Activated CD4-positive, alpha-beta T cell treated with anti-CD3 and anti-CD28 coated beads, Interleukin-2, amount 50 U/mL, for 24 hours (primary cell): Measurements from ENCODE around the gene TRPV5.

Experiments
- DNase-seq, 2 donors: peaks; one replicate each; pipeline ENCODE4 v3.0.0-alpha.2; 2020; ENCODE audit warnings: low read depth in 1 of 2, low spot score in 1 of 2

The TRPV5 gene

DNA sequence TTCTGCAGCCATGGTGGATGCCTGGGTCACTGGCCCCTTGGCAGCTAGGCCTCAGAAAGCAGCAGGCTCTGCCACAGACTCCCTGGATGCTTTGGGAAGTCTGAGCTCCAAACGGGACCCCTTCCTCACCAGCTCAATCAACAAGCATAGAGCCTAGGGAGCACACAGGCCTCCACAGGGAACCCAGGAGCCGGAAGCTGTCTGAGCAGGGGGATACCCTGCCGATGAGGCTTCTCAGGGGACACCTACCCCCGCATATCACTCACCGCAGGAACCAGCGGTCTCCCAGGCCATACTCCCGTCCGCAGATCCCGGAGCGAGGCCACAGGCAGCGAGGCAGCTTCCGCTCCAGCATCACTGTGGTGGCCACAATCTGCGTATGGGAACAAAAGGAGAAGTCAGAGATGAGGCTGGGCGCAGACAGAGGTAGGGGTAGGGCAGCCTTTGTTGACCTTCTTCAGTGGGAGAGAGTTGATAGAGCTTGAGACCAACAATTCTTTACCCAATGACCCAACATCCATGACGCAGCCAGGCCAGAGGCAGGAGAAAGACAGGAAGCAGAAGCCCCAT lies 61.4 kb downstream of the TRPV5 start:
- DNase-seq, result no peak

DNA sequence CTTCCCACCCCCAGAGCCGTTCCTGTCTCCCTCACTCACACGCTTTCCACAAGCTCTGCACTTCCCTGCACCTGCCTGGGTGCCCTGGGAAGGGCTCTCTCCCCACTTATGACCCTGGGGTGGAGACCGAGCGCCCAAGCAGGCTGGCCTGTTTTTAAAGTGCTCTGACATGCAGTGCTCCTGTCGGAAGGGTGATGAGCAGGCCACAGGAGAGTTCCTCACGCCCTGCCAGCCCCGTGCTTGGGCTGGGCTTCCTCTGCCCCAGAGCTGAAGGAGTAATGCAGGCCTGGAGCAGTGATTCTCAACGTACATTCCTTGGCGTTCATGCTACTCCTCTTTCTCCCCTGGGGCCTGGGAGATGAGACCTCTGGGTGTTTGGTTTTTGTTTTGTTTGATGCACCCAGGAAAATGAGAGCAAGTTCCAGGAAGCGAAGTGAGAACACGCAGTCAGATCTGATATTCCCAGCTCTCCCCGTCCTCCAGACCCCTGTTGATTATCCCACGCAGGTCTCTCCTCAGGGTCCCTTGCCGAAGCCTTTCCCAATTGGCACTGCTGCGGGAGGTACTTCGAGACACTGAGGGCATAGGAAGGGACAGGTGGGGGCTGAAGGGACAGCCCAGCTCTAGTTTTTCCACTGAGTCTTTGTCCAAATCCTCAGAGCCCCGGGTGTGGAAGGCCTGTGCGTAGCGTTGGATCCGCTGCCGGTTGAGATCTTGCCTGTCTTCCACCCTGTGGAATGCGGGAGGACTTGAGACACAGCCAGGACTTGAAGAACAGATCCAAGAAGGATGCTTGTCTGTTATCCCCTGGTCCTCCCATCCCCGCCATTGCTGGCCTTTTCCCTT lies 62.1 kb downstream of the TRPV5 start:
- no peak for DNase-seq

DNA sequence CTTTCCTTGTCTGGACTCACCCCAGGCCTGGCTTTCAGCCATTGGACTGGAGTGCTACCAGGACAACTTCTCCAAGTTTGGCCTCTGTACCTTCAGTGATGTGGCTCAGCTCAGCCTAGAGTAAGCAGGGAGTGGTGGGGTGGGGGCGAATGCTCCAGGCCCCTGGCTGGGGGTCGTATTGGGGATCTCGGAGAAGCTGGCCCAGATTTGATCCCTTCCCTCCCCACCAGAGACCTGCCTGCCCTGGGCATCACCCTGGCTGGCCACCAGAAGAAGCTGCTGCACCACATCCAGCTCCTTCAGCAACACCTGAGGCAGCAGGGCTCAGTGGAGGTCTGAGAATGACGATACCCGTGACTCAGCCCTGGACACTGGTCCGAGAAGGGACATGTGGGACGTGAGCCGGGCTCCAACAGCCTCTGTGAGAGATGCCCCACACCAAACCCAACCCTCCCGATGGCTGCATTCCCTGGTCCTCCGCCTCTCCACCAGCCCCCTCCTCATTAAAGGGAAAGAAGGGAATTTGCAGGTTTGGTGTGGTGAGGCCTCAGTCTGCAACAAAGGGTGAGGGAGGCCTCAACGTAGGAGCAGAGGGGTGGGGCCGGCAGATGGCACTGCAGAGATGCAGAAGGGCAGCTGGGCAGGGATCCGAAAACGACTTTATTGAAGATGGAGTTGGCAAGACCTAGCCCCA lies 62.8 kb downstream of the TRPV5 start:
- DNase-seq, result no peak

DNA sequence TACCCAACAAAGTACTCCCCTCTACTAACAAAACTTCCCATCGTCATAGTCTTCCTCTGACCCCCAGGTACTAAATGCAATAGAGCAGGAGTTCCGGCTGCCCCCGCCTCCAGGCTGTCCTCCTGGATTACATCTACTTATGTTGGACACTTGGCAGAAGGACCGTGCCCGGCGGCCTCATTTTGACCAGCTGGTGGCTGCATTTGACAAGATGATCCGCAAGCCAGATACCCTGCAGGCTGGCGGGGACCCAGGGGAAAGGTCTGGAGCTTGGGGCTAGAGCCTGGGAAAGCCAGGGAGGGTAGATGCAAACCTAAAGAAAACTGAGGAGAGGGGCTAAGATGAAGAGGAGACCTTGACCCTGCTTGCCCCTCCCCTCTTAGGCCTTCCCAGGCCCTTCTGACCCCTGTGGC lies 63.4 kb downstream of the TRPV5 start:
- DNase-seq, result no peak

DNA sequence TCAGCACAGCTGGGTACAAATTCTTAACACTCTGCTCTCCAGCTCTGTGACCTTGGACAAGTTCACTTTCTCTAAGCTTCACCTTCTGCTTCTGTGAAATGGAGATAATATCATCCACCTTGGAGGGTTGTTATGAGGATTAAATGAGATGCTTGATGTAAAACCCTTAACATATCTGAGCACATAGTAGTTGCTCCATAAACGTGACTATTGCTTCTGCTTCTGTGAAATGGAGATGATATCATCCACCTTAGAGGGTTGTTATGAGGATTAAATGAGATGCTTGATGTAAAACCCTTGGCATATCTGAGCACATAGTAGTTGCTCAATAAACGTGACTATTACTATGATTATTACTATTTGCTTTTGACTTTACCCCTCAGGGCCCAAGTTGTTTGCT lies 64.1 kb downstream of the TRPV5 start:
- no peak for DNase-seq

DNA sequence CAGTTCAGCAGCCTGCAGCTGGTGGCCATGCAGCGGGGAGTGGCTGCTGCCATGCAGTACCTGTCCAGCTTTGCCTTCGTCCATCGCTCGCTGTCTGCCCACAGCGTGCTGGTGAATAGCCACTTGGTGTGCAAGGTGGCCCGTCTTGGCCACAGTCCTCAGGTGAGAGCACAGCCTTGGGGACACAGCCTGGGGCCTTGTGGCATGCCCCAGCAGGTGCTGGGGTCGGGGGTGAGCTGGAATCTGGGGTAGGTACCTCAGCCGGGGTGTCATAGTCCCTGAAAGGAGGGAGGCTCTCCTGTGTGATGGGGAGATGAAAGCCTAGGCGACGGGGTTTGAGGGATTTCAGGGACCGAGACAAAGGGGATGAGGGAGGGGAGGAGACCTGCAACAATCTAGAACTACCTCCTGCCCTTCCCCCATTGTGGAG lies 64.5 kb downstream of the TRPV5 start:
- no peak for DNase-seq

DNA sequence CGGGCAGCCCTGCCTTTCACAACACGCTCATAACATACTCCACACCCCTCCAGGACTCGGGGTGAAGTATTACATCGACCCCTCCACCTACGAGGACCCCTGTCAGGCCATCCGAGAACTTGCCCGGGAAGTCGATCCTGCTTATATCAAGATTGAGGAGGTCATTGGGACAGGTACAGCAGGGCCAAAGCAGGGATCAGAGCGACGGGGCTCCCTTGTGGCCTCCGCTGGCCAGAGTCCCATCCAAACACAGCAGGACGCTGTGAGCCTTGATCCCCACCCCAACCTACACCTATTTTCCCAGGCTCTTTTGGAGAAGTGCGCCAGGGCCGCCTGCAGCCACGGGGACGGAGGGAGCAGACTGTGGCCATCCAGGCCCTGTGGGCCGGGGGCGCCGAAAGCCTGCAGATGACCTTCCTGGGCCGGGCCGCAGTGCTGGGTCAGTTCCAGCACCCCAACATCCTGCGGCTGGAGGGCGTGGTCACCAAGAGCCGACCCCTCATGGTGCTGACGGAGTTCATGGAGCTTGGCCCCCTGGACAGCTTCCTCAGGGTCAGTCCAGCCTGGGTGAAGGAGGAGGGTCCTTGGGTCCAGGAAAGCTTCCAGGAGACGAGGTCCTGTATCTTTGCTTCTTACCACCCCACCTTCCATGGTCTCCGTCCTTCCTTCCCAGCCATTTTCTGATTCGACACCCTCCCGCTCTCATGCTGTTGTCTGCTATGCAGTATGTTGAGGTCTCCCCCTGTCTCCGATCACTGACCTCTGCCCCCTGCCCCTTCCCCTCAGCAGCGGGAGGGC lies 65.2 kb downstream of the TRPV5 start:
- no peak for DNase-seq

DNA sequence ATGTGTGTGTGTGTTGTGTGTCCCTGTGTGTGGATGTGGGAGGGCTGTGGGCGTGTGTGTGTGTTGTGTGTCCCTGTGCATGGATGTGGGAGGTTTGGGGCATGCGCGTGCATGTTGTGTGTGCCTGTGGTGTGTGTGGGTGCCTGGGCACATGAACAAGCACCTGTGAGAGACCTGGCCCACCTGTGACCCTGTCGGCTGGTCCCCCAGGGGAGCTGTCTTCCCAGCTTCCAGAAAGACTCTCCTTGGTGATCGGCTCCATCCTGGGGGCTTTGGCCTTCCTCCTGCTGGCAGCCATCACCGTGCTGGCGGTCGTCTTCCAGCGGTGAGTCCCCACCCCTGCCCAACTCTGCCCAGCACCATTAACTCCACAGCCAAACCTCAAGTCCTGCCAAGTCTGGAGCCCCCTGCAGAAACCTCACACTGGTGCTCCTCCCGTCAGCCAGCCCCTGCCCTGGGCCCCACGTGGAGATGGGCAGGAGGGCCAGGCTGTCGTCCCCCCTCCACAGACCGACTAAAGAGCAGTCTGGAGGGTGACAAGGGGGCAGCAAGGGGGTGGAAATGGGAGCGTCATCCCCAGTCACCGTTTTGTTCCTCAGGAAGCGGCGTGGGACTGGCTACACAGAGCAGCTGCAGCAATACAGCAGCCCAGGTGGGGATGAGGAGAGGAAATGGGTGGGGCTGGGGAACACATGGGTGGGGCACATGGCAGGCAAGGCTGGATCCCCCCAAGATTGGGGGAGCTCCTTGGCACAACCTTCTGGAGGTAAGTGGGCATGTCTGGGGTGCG lies 66.0 kb downstream of the TRPV5 start:
- DNase-seq, result no peak

DNA sequence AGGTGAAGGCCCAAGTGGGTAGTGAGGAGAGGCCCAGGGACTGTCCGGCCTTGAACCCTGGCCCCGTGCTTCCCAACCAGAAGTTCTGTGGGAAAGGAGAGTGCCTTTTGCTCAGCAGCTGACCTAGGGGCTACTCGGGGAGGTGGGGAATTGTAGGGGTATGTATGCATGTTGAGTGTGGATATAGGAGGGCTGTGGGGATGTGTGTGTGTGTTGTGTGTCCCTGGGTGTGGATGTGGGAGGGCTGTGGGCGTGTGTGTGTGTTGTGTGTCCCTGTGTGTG lies 66.5 kb downstream of the TRPV5 start:
- DNase-seq, result no peak

DNA sequence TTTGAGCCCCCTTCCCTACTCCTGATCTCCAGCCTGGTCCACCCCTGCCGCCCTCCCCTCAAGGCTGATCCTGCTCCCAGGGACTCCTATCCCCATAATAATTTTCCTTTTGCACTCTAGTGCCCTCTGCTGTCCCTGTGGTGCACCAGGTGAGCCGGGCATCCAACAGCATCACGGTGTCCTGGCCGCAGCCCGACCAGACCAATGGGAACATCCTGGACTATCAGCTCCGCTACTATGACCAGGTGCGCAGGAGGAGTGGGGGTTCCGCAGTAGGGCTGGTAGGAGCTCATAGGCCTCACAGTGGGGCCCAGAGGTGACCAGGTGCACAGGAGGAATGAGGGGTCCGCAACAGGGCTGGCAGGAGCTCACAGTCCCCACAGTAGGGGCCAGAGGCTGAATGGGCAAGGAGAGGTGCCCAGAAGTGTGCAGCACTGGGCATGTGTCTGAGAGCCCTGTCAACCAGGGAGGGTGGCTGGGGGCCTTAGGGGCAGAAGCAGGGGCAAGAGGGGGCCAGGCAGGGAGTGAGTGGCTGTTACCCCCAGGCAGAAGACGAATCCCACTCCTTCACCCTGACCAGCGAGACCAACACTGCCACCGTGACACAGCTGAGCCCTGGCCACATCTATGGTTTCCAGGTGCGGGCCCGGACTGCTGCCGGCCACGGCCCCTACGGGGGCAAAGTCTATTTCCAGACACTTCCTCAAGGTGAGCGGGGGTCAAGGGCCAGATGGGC lies 67.0 kb downstream of the TRPV5 start:
- DNase-seq, result peak in 1 of 2 donors; percentile 23

DNA sequence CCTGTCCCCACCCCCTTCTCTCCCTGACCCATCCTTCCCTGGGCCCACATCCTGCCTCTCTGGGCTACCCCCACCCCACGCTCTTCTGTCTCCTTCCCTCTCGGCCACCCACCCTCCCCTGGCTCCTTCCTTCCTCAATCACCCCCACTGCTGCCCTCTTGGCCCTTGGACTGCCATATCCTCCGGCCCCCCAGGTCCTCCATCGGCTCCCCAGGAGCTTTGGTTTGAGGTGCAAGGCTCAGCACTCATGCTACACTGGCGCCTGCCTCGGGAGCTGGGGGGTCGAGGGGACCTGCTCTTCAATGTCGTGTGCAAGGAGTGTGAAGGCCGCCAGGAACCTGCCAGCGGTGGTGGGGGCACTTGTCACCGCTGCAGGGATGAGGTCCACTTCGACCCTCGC lies 67.8 kb downstream of the TRPV5 start:
- no peak for DNase-seq

DNA sequence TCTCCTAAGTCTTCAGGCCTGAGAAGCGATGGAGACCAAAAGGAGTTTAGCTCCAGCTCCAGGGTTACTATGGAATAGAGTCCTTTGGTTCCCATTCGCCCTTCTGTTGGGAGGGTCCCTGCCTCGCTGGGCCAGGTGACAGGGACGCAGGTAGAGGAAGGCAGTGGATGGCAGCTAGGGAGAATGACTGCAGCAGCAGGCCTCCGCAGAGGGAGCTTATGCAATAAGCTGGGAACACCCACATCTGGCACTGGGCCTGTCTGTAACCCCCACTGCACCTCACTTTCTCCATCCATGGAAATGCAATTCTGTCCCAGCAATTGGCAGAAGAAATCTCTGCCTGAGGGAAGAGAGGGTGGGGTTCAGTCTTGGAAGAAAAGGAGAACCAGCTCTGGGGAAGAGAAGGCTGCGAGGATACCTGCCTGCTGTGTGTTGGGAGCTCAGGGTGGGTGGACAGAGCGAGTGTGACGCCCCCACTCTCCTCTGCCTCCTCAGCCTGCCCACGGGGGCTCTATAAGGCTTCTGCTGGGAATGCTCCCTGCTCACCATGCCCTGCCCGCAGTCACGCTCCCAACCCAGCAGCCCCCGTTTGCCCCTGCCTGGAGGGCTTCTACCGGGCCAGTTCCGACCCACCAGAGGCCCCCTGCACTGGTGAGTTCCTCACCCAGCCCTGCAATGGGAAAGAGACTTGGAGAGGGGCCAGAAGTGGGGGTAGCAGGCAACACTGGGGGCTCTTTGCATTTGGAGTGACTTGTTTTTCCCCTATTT lies 68.4 kb downstream of the TRPV5 start:
- DNase-seq, result no peak

DNA sequence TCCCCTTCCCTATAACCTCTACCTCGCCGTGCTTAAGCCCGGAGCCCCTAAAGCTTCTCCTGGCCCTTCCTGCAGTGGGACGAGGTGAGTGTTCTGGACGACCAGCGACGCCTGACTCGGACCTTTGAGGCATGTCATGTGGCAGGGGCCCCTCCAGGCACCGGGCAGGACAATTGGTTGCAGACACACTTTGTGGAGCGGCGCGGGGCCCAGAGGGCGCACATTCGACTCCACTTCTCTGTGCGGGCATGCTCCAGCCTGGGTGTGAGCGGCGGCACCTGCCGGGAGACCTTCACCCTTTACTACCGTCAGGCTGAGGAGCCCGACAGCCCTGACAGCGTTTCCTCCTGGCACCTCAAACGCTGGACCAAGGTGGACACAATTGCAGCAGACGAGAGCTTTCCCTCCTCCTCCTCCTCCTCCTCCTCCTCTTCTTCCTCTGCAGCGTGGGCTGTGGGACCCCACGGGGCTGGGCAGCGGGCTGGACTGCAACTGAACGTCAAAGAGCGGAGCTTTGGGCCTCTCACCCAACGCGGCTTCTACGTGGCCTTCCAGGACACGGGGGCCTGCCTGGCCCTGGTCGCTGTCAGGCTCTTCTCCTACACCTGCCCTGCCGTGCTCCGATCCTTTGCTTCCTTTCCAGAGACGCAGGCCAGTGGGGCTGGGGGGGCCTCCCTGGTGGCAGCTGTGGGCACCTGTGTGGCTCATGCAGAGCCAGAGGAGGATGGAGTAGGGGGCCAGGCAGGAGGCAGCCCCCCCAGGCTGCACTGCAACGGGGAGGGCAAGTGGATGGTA lies 69.5 kb downstream of the TRPV5 start:
- no peak for DNase-seq

DNA sequence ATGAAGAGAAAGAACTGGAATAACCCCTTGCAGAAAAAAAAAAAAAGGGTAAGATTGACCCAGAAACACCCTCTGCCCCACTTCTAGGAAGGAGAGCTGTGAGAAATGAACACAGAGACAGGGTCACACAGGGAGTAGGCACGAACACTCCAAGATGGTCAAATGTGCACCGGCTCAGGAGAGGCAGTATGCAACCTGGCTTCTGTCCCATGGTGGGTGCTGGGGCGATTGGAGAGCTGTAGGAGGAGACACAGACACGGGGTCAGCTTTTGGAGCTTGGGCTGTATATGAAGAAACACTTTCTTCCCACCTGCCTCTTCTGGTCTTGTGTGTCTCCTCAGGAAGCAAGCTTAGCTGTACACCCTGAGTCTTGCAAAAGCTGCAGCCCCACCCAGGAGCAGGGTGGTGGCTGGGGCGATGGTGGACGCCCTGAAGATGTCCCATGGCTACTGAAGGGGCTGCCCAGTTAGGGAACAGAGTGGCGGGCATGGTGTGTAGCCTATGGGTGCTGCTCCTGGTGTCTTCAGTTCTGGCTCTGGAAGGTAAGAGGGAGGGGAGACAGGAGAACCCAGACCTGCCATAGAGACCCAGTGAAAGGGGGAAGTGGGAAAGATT lies 70.7 kb downstream of the TRPV5 start:
- no peak for DNase-seq

DNA sequence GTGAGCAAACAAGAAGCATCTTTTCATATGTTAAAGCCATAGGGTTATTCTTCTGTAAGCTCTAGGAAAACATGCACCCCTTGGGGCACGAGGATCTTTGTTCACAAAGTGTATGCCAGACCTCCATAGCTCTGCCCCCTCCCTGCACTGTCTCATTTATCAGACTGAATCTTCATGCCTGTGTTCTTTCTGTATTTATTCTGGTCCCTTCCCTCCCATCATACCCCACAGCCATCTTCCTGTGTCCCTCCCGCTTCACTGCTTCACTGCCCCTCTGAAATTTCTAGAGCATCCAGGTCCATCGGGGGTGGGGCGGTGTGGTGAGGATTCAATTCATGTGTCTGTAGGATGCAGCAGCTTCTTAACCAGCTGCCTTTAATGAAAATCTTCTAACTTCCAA lies 71.2 kb downstream of the TRPV5 start:
- no peak for DNase-seq

DNA sequence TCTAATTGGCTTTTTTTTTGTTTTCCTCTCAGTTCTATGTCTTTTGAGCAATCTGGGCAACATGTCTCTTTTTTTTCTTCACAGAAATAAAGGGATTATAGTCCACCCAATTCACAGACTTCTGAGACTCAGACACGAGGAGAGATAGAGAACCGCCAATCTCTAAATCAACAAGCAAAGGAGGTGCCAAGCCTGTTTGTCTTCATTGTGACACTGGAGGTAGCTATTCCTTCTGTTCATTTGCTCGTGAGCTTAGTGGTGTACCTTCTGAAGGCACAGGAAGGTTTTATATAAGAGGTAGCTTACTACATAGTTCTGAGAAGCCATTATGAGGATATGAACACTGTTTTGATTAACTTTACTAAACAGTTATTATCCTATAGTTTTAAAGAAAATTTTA lies 72.6 kb downstream of the TRPV5 start:
- no peak for DNase-seq

DNA sequence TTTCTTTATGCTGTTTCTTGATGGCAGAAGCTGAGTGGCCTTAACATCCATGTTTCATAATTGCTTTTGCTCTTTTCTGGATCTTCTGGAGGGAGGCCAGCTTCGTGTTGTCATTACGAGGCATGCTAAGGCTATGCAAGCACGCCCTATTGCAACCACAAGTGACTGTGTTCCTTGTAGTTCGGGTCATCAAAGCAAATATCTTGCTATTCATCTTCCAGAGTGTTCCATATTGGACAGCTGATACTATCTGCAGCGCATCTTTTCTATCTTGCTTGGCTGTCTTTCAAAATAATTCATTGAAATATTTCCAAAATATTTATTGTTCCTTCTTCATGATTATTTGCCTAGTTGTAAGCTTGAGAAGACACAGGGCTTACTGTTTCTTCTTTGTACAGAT lies 73.7 kb downstream of the TRPV5 start:
- DNase-seq, result no peak

DNA sequence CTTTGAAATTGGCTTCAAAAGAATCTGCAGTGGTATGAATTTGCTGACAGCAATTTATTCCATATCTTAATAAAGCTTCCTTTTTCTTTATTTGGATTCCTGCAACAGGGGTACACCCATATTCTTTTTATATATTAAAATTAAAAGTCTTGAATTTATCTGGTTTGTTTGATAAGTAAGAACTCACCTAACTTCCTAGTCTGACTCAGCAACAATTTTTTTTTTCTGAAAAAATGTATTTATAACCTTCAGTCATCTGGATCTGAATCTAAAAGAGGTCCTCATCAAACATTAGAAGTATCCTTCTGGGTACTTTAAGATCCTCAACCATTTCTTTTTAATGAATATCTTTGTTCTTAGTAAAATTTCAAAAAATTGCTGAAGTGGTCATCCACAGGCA lies 74.1 kb downstream of the TRPV5 start:
- DNase-seq, result no peak
